GM19193 (cell line): ENCODE results near the gene XBP1.

Experiments used
- POLR2A ChIP-seq: IDR thresholded peaks from 4 replicates; pipeline ENCODE4 v1.6.1; 2011; ENCODE audit not compliant: insufficient read depth, insufficient read length; ENCODE audit errors: extremely low read depth

XBP1 gene

GRCh38 chr22:28800308-28801041 is at the start of gene XBP1:
Gene XBP1 (minus strand): TSS chr22:28800569.
- peak; percentile 95 for TF ChIP-seq POLR2A

GRCh38 chr22:28846994-28847393 is 46.6 kb upstream of the XBP1 start:
- no peak for TF ChIP-seq POLR2A

- TF ChIP-seq POLR2A = no peak
Observed at GRCh38 chr22:28843633-28844032, 43.3 kb upstream of the XBP1 start.

- TF ChIP-seq POLR2A = no peak
Observed at GRCh38 chr22:28841111-28841510, 40.7 kb upstream of the XBP1 start.

- no peak for TF ChIP-seq POLR2A
Observed at GRCh38 chr22:28838971-28839370, 38.6 kb upstream of the XBP1 start.

- no peak for TF ChIP-seq POLR2A
Observed at GRCh38 chr22:28837640-28838039, 37.3 kb upstream of the XBP1 start.

- TF ChIP-seq POLR2A = no peak
Observed at GRCh38 chr22:28835630-28836189, 35.3 kb upstream of the XBP1 start.

GRCh38 chr22:28833276-28833923 is 33.0 kb upstream of the XBP1 start:
- TF ChIP-seq POLR2A = no peak

- no peak for TF ChIP-seq POLR2A
Observed at GRCh38 chr22:28832731-28833130, 32.4 kb upstream of the XBP1 start.

- no peak for TF ChIP-seq POLR2A
Observed at GRCh38 chr22:28831140-28832072, 31.0 kb upstream of the XBP1 start.

GRCh38 chr22:28830441-28830840 is 30.1 kb upstream of the XBP1 start:
- TF ChIP-seq POLR2A = no peak

- no peak for TF ChIP-seq POLR2A
Observed at GRCh38 chr22:28829358-28830181, 29.2 kb upstream of the XBP1 start.

GRCh38 chr22:28826921-28827320 is 26.6 kb upstream of the XBP1 start:
- TF ChIP-seq POLR2A = no peak

- no peak for TF ChIP-seq POLR2A
Observed at GRCh38 chr22:28822930-28823551, 22.7 kb upstream of the XBP1 start.
